GM12872 (cell line): Measurements from ENCODE around the gene CIZ1.

Experiments
- CTCF ChIP-seq: IDR thresholded peaks from 3 replicates; pipeline ENCODE4 v1.5.1; 2011; ENCODE audit warnings: low read depth, mild to moderate bottlenecking, low read length, moderate library complexity; ENCODE audit not compliant: insufficient read depth

CIZ1 gene

GRCh38 chr9:128191406-128192046, at the start of gene CIZ1:
CIZ1 (minus strand) TSS chr9:128191572; CDS start chr9:128190857, 715 bp downstream.
- peak; percentile 67 for TF ChIP-seq CTCF

- TF ChIP-seq CTCF, result no peak
Measured at GRCh38 chr9:128233817-128234406, 42.5 kb upstream of the CIZ1 start.

- TF ChIP-seq CTCF, result no peak
Measured at GRCh38 chr9:128232528-128233428, 41.4 kb upstream of the CIZ1 start.

- no peak for TF ChIP-seq CTCF
Measured at GRCh38 chr9:128231638-128232527, 40.5 kb upstream of the CIZ1 start.

GRCh38 chr9:128226412-128226801, 35.0 kb upstream of the CIZ1 start:
- TF ChIP-seq CTCF, result no peak

GRCh38 chr9:128225770-128226411, 34.5 kb upstream of the CIZ1 start:
- TF ChIP-seq CTCF, result no peak
